ENCODE results near the gene SMIM35.

The SMIM35 gene

GRCh38 chr11:118018401-118018800, 68.4 kb downstream of the SMIM35 start:
- no peak for DNase-seq

- no peak for DNase-seq
Measured at GRCh38 chr11:118017631-118018315, 69.0 kb downstream of the SMIM35 start.

- no peak for DNase-seq
Measured at GRCh38 chr11:118017111-118017510, 69.7 kb downstream of the SMIM35 start.

- peak in 1 of 5 experiments; percentile 85 for DNase-seq
Measured at GRCh38 chr11:118016104-118016503, 70.7 kb downstream of the SMIM35 start.

- DNase-seq = peak in 2 of 5 experiments; percentile 45 to 82
Measured at GRCh38 chr11:118015385-118015841, 71.3 kb downstream of the SMIM35 start.

GRCh38 chr11:118014022-118014421, 72.7 kb downstream of the SMIM35 start:
- DNase-seq = peak in 1 of 5 experiments; percentile 83

GRCh38 chr11:118012083-118012669, 74.6 kb downstream of the SMIM35 start:
- DNase-seq = peak in 1 of 5 experiments; percentile 68

GRCh38 chr11:118010738-118011461, 75.9 kb downstream of the SMIM35 start:
- DNase-seq = no peak

- DNase-seq = no peak
Measured at GRCh38 chr11:118009864-118010737, 76.7 kb downstream of the SMIM35 start.

GRCh38 chr11:118008271-118008911, 78.4 kb downstream of the SMIM35 start:
- DNase-seq = no peak

GRCh38 chr11:118007563-118008270, 79.0 kb downstream of the SMIM35 start:
- DNase-seq = peak in 2 of 5 experiments; percentile 58 to 95

- DNase-seq = peak in 1 of 5 experiments; percentile 52
Measured at GRCh38 chr11:118007040-118007439, 79.7 kb downstream of the SMIM35 start.

GRCh38 chr11:118006153-118006534, 80.6 kb downstream of the SMIM35 start:
- DNase-seq = no peak

GRCh38 chr11:118005224-118006152, 81.3 kb downstream of the SMIM35 start:
- no peak for DNase-seq

GRCh38 chr11:118004543-118005223, 82.1 kb downstream of the SMIM35 start:
- no peak for DNase-seq

- peak in 1 of 5 experiments; percentile 88 for DNase-seq
Measured at GRCh38 chr11:118003456-118003855, 83.3 kb downstream of the SMIM35 start.

GRCh38 chr11:118002541-118003423, 84.0 kb downstream of the SMIM35 start:
- DNase-seq = peak in 2 of 5 experiments; percentile 49 to 91

GRCh38 chr11:118002010-118002540, 84.7 kb downstream of the SMIM35 start:
- DNase-seq = peak in 2 of 5 experiments; percentile 34 to 95
